Kidney epithelial cell (primary cell): ENCODE data around the gene EIF5A2. TPM values are rescaled to one million over a fixed set of nuclear protein-coding genes. Genes with fewer than 3 reads are reported as not detected.

Source experiments
- DNase-seq: peaks from one replicate; pipeline ENCODE4 v3.0.0-alpha.2; 2010; ENCODE audit warnings: low read depth
- H3K27me3 ChIP-seq: 2 replicates; pipeline ENCODE4 v1.6.0; 2011; ENCODE audit warnings: low read length; ENCODE audit not compliant: control insufficient read depth, insufficient read depth
- H3K36me3 ChIP-seq: 2 replicates; pipeline ENCODE4 v1.5.1; 2011; ENCODE audit warnings: low read length; ENCODE audit not compliant: control insufficient read depth, insufficient read depth
- H3K4me3 ChIP-seq: 2 replicates; pipeline ENCODE4 v1.5.1; 2011; ENCODE audit warnings: low read depth, mild to moderate bottlenecking, control low read depth, low read length
- CTCF ChIP-seq: IDR thresholded peaks from 2 replicates; pipeline ENCODE4 v1.5.1; 2011; ENCODE audit warnings: mild to moderate bottlenecking, moderate library complexity, low read length, control low read depth, inconsistent platforms; ENCODE audit not compliant: insufficient read depth, poor library complexity, severe bottlenecking
- total RNA-seq: library from RNA; depleted of rRNA; stranded (reverse); fragments of >200 nt; gene quantifications from 2 replicates; pipeline ENCODE4 v1.2.3, GENCODE V29; 2015

Gene EIF5A2
- 4.1 and 6.2 TPM in 2 replicates for total RNA-seq

- H3K27me3 ChIP-seq: no peaks in the 10 kb centered on the region
- TF ChIP-seq CTCF: no peak
Observed at GRCh38 chr3:170908235-170909116, at the start of gene EIF5A2. EIF5A2 (minus strand) TSS chr3:170908637; CDS start chr3:170907806, 831 bp downstream.

DNA sequence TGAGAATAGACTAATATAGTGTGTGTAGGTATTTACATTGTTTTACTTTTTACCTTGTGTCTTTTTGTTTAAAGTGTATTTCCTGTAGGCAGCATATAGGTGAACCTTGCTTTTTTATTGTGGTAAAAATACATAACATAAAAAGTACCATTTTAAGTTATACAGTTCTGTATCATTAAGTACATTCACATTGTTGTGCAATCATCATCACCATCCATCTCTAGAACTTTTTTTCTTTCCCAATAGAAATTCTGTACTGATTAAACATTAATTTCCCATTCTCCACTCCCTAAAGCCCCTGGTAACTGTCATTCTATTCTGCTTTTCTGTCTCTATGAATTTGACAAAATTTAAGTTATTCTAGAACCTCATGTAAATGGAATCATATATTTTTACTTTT lies 48.2 kb upstream of the EIF5A2 start:
- no peak for DNase-seq
- no peaks in the 10 kb centered on the region for H3K27me3 ChIP-seq
- H3K36me3 ChIP-seq: no peaks in the 10 kb centered on the region
- no peak for TF ChIP-seq CTCF
- no peak overlapping the region for H3K4me3 ChIP-seq

More at GRCh38 chr3:170908235-170909116, at the start of gene EIF5A2:
- DNase-seq: peak; percentile 76
- H3K36me3 ChIP-seq: no peaks in the 10 kb centered on the region
- peak within 1 kb of the TSS; percentile 64 for H3K4me3 ChIP-seq

- TF ChIP-seq CTCF: no peak
- Histone ChIP-seq H3K36me3 (no peaks in the 10 kb centered on the region), H3K27me3 (no peaks in the 10 kb centered on the region), H3K4me3 (no peak overlapping the region)
- no peak for DNase-seq
Observed at GRCh38 chr3:170953736-170954135, 45.3 kb upstream of the EIF5A2 start.

DNA sequence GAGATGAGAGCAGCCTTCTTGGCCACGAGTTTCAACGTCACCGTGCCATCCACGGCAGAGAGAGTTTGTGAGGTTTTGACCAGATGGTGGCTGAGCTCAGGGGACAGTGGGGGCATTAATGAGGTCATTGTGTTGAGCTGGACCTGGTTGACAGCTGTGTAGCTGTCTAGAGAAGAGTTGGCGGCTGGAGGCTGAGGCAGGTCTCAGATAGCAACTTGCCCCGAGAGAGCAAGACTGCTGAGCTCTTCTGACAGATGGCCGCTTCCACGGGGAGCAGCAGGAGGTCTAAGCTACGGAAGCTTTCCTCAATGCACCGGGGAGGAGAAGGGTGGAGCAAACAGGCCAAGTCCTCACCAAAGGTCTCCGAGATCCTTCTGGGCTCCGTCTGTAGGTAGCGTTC lies 44.8 kb upstream of the EIF5A2 start:
- Histone ChIP-seq H3K27me3 (no peaks in the 10 kb centered on the region), H3K4me3 (no peak overlapping the region), H3K36me3 (no peaks in the 10 kb centered on the region)
- no peak for DNase-seq
- TF ChIP-seq CTCF: no peak

GRCh38 chr3:170949211-170949610 lies 40.8 kb upstream of the EIF5A2 start:
- DNase-seq: no peak
- TF ChIP-seq CTCF: no peak
- no peaks in the 10 kb centered on the region for H3K27me3 ChIP-seq
- H3K36me3 ChIP-seq: no peaks in the 10 kb centered on the region
- no peak overlapping the region for H3K4me3 ChIP-seq
